ENCODE data around the gene TNFRSF8.

The TNFRSF8 gene

GRCh38 chr1:12188657-12189327 lies 125.7 kb downstream of the TNFRSF8 start:
- Histone ChIP-seq H2AFZ (ENCODE audit: low read length) (no peak overlapping the region), H3K9me3 (ENCODE audit: low read length) (no peaks in the 10 kb centered on the region), H3K4me2 (ENCODE audit: low read length) (no peak overlapping the region), H3K9me2 (ENCODE audit: low read depth, low read length) (no peaks in the 10 kb centered on the region), H3K4me3 (ENCODE audit: low read depth, low read length, poor library complexity, severe bottlenecking) (no peak overlapping the region), H3K36me3 (ENCODE audit: insufficient read depth, low read length) (no peaks in the 10 kb centered on the region), H4K20me1 (ENCODE audit: insufficient read depth, low read length) (no peaks in the 10 kb centered on the region), H3K79me2 (ENCODE audit: insufficient read depth, low read length) (no peaks in the 10 kb centered on the region), H3K27ac (ENCODE audit: low read depth, low read length, poor library complexity, severe bottlenecking) (no peak overlapping the region), H3K27me3 (ENCODE audit: insufficient read depth, low read length) (no peaks in the 10 kb centered on the region), H3K9ac (ENCODE audit: low read length) (no peak overlapping the region), H3K4me1 (ENCODE audit: insufficient read depth, low read length, severe bottlenecking) (no peaks in the 10 kb centered on the region), H3F3A (ENCODE audit: insufficient read depth, low read length) (no peaks in the 10 kb centered on the region)
- TF ChIP-seq EZH2 (IDR thresholded peaks at IDR 0.05; ENCODE audit: borderline replicate concordance, low read length), result no peak
- TF ChIP-seq CTCF (IDR thresholded peaks at IDR 0.05; ENCODE audit: low read length), result no peak

- Histone ChIP-seq H3K36me3 (ENCODE audit: insufficient read depth, low read length) (no peaks in the 10 kb centered on the region), H3K9ac (ENCODE audit: low read length) (no peak overlapping the region), H3K27ac (ENCODE audit: low read depth, low read length, poor library complexity, severe bottlenecking) (no peak overlapping the region), H4K20me1 (ENCODE audit: insufficient read depth, low read length) (no peaks in the 10 kb centered on the region), H3F3A (ENCODE audit: insufficient read depth, low read length) (no peaks in the 10 kb centered on the region), H3K9me3 (ENCODE audit: low read length) (no peaks in the 10 kb centered on the region), H3K27me3 (ENCODE audit: insufficient read depth, low read length) (no peaks in the 10 kb centered on the region), H3K4me1 (ENCODE audit: insufficient read depth, low read length, severe bottlenecking) (no peaks in the 10 kb centered on the region), H3K4me2 (ENCODE audit: low read length) (no peak overlapping the region), H3K4me3 (ENCODE audit: low read depth, low read length, poor library complexity, severe bottlenecking) (no peak overlapping the region), H2AFZ (ENCODE audit: low read length) (no peak overlapping the region), H3K79me2 (ENCODE audit: insufficient read depth, low read length) (no peaks in the 10 kb centered on the region), H3K9me2 (ENCODE audit: low read depth, low read length) (no peaks in the 10 kb centered on the region)
- TF ChIP-seq CTCF (IDR thresholded peaks at IDR 0.05; ENCODE audit: low read length) (no peak), EZH2 (IDR thresholded peaks at IDR 0.05; ENCODE audit: borderline replicate concordance, low read length) (no peak)
Observed at GRCh38 chr1:12189328-12189682, 126.2 kb downstream of the TNFRSF8 start.

GRCh38 chr1:12191242-12192032 lies 128.3 kb downstream of the TNFRSF8 start:
- Histone ChIP-seq H4K20me1 (ENCODE audit: insufficient read depth, low read length) (no peaks in the 10 kb centered on the region), H3K79me2 (ENCODE audit: insufficient read depth, low read length) (no peaks in the 10 kb centered on the region), H3K36me3 (ENCODE audit: insufficient read depth, low read length) (no peaks in the 10 kb centered on the region), H3K4me3 (ENCODE audit: low read depth, low read length, poor library complexity, severe bottlenecking) (no peak overlapping the region), H3K9me2 (ENCODE audit: low read depth, low read length) (no peaks in the 10 kb centered on the region), H3K9me3 (ENCODE audit: low read length) (no peaks in the 10 kb centered on the region), H3K9ac (ENCODE audit: low read length) (no peak overlapping the region), H3K4me2 (ENCODE audit: low read length) (no peak overlapping the region), H3F3A (ENCODE audit: insufficient read depth, low read length) (no peaks in the 10 kb centered on the region), H2AFZ (ENCODE audit: low read length) (no peak overlapping the region), H3K27me3 (ENCODE audit: insufficient read depth, low read length) (no peaks in the 10 kb centered on the region), H3K4me1 (ENCODE audit: insufficient read depth, low read length, severe bottlenecking) (no peaks in the 10 kb centered on the region), H3K27ac (ENCODE audit: low read depth, low read length, poor library complexity, severe bottlenecking) (no peak overlapping the region)
- TF ChIP-seq EZH2 (IDR thresholded peaks at IDR 0.05; ENCODE audit: borderline replicate concordance, low read length) (no peak), CTCF (IDR thresholded peaks at IDR 0.05; ENCODE audit: low read length) (no peak)
